ENCODE data around the gene ADAMTSL2.

Gene ADAMTSL2

DNA sequence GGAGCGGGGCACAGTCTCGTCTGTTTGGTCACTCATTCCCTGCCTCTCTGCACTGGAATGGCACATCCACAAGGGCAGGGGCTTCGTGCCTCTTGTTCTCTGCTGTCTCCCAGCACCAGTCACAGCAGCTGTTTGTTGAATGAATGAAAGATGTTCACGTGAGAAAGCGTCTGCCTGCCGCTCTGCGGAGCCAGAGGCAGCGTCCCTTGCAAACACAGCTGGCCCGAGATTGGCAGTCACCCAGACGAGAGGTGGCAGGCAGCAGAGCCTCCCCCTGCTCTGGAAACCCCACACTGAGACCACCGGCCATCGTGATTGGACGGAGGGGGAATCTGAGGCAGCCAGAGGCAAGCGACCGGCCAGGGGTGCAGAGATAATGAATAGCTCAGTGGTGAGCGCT lies 80.7 kb downstream of the ADAMTSL2 start:
- no peak overlapping the region for H3K23ac ChIP-seq (ENCODE audit: low read depth, low read length, poor library complexity)
- no peak overlapping the region for H2BK15ac ChIP-seq (ENCODE audit: low read length)
- H3K4me2 ChIP-seq (ENCODE audit: insufficient read depth, low read length, poor library complexity, severe bottlenecking), result no peak overlapping the region
- no peak overlapping the region for H3K27ac ChIP-seq (replicated peaks; ENCODE audit: low read length)
- H2BK120ac ChIP-seq (ENCODE audit: low read depth, low read length), result no peak overlapping the region
- H4K8ac ChIP-seq (ENCODE audit: low read depth, low read length), result no peak overlapping the region
- H3K4me1 ChIP-seq (ENCODE audit: control insufficient read depth in 2 of 2, insufficient read depth in 1 of 2, low read depth in 1 of 2, low read length in 2 of 2), result peaks cover 3% of the 10 kb centered on the region in 2 donors
- H3K4ac ChIP-seq (ENCODE audit: low read length), result no peak overlapping the region
- no CpG with 5 or more reads among the region's 16 CpGs for WGBS, 2 donors (ENCODE audit: extremely low coverage in 2 of 2, insufficient read length in 2 of 2, insufficient replicate concordance in 1 of 2)
- no peak overlapping the region for H4K91ac ChIP-seq (ENCODE audit: low read depth, low read length, poor library complexity)
- no peak overlapping the region for H2AK5ac ChIP-seq (ENCODE audit: low read depth, low read length)
- peaks cover 0 to 89% (median 0%) of the 10 kb centered on the region in 3 experiments for H3K27me3 ChIP-seq (ENCODE audit: control insufficient read depth in 3 of 3, insufficient read depth in 3 of 3, low read depth in 1 of 3, low read length in 3 of 3)
- no peak for DNase-seq (ENCODE audit: low spot score)
- H3K18ac ChIP-seq (ENCODE audit: low read length), result peak overlapping the region; percentile 62
- no peak overlapping the region for H2AFZ ChIP-seq (ENCODE audit: low read length)
- H3K9me3 ChIP-seq (replicated peaks in 1 of 2; ENCODE audit: control insufficient read depth in 2 of 2, insufficient read depth in 1 of 2, low read depth in 1 of 2, low read length in 2 of 2), result no peaks in the 10 kb centered on the region
- no peak overlapping the region for H3K9ac ChIP-seq (ENCODE audit: low read depth, low read length, poor library complexity)
- H2BK12ac ChIP-seq (ENCODE audit: low read length), result no peak overlapping the region
- no peaks in the 10 kb centered on the region for H3K36me3 ChIP-seq (replicated peaks in 1 of 2; ENCODE audit: control insufficient read depth in 2 of 2, insufficient read depth in 2 of 2, low read length in 2 of 2)
- H2BK5ac ChIP-seq (ENCODE audit: low read length), result no peak overlapping the region
- H3K4me3 ChIP-seq (ENCODE audit: low read length in 2 of 2), result no peak overlapping the region
- peak overlapping the region; percentile 9 for H3K14ac ChIP-seq (ENCODE audit: low read length)
- no peaks in the 10 kb centered on the region for H3K79me1 ChIP-seq (ENCODE audit: low read depth, low read length)

DNA sequence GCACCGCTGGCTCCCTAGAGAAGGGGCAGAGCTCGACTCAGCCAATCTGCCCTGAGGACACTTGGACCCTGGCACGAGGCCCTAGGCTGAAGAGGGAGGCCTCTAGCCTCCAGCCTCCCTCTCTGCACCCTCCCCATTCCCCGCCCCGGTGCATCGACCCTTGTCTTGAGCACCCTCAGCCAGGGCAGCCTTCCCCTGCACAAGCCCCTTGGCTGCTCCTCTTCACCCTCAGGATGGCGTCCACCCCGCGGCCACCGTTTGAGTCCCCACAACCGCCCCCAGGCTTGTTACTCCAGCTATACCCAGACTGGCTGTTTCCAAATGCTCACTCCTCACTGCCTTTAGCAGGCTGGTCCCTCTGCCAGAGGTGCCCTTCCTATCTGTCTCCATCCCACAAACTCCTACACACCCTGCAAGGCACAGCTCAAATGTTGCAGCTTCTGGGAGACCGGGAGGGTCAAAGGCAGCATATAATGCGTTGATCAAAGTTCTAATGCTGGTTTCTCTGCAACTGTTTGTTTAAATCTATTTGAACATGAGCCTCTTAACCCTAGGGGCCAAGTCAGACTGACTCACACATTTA lies 81.2 kb downstream of the ADAMTSL2 start:
- peaks cover 0 to 87% (median 0%) of the 10 kb centered on the region in 3 experiments for H3K27me3 ChIP-seq (ENCODE audit: control insufficient read depth in 3 of 3, insufficient read depth in 3 of 3, low read depth in 1 of 3, low read length in 3 of 3)
- peak overlapping the region in 1 of 2 donors; percentile 31 for H3K4me3 ChIP-seq (ENCODE audit: low read length in 2 of 2)
- no CpG with 5 or more reads among the region's 13 CpGs for WGBS, 2 donors (ENCODE audit: extremely low coverage in 2 of 2, insufficient read length in 2 of 2, insufficient replicate concordance in 1 of 2)

DNA sequence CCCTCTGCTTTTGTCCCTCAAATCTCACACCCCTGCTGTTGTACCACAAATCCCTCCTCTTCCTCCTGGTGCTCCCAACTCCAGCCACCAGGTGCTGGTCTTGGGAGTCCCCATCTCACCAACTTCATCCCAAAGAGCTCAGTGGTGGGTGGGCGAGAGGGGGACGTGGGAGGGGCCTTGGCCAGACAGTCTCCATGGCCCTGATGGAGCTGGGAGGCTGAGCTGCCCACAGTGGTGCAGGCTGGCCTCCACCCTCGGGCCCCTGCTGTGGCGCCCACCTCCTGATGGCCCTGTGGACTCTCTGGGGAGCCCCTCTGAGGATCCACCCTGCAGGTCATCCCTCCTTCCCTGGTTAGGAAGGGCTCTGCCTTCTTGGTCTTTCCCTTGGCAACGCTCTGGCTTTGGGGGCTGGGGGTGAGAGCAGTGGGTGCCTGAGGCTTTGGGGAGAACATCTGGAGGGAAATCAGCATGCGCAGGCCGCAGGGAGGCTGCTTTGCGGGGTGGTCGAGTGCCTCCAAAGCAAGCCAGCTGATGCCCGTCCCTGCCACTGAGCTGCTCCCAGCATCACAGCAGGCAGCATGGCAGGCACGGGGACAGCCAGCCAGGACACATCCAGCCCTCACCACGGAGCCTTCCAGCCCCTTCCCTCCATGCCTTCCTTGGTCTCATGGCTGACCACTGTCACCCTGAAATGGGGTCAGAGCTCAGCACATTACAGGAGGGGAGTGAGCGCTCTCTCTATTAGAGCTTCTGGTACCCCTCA lies 82.3 kb downstream of the ADAMTSL2 start:
- H3K9ac ChIP-seq (ENCODE audit: low read depth, low read length, poor library complexity), result no peak overlapping the region
- H3K23ac ChIP-seq (ENCODE audit: low read depth, low read length, poor library complexity), result no peak overlapping the region
- no peaks in the 10 kb centered on the region for H3K36me3 ChIP-seq (replicated peaks in 1 of 2; ENCODE audit: control insufficient read depth in 2 of 2, insufficient read depth in 2 of 2, low read length in 2 of 2)
- no peak for DNase-seq (ENCODE audit: low spot score)
- no peak overlapping the region for H3K4me3 ChIP-seq (ENCODE audit: low read length in 2 of 2)
- H2BK15ac ChIP-seq (ENCODE audit: low read length), result no peak overlapping the region
- no peak overlapping the region for H2AK5ac ChIP-seq (ENCODE audit: low read depth, low read length)
- H2BK5ac ChIP-seq (ENCODE audit: low read length), result no peak overlapping the region
- H2BK12ac ChIP-seq (ENCODE audit: low read length), result no peak overlapping the region
- no peak overlapping the region for H4K91ac ChIP-seq (ENCODE audit: low read depth, low read length, poor library complexity)
- no peak overlapping the region for H3K14ac ChIP-seq (ENCODE audit: low read length)
- no peak overlapping the region for H4K8ac ChIP-seq (ENCODE audit: low read depth, low read length)
- H3K18ac ChIP-seq (ENCODE audit: low read length), result no peak overlapping the region
- H3K79me1 ChIP-seq (ENCODE audit: low read depth, low read length), result no peaks in the 10 kb centered on the region
- no peaks in the 10 kb centered on the region for H3K9me3 ChIP-seq (replicated peaks in 1 of 2; ENCODE audit: control insufficient read depth in 2 of 2, insufficient read depth in 1 of 2, low read depth in 1 of 2, low read length in 2 of 2)
- no CpG with 5 or more reads among the region's 13 CpGs for WGBS, 2 donors (ENCODE audit: extremely low coverage in 2 of 2, insufficient read length in 2 of 2, insufficient replicate concordance in 1 of 2)
- peaks cover 0 to 82% (median 0%) of the 10 kb centered on the region in 3 experiments for H3K27me3 ChIP-seq (ENCODE audit: control insufficient read depth in 3 of 3, insufficient read depth in 3 of 3, low read depth in 1 of 3, low read length in 3 of 3)
- peak overlapping the region; percentile 11 for H2BK120ac ChIP-seq (ENCODE audit: low read depth, low read length)
- peaks cover 3% of the 10 kb centered on the region in 2 donors for H3K4me1 ChIP-seq (ENCODE audit: control insufficient read depth in 2 of 2, insufficient read depth in 1 of 2, low read depth in 1 of 2, low read length in 2 of 2)
- no peak overlapping the region for H2AFZ ChIP-seq (ENCODE audit: low read length)
- H3K4me2 ChIP-seq (ENCODE audit: insufficient read depth, low read length, poor library complexity, severe bottlenecking), result no peak overlapping the region
- H3K27ac ChIP-seq (replicated peaks; ENCODE audit: low read length), result no peak overlapping the region
- H3K4ac ChIP-seq (ENCODE audit: low read length), result no peak overlapping the region

More for the DNA sequence above, 81.2 kb downstream of the ADAMTSL2 start:
- Histone ChIP-seq H3K4ac (ENCODE audit: low read length) (no peak overlapping the region), H3K23ac (ENCODE audit: low read depth, low read length, poor library complexity) (no peak overlapping the region), H3K18ac (ENCODE audit: low read length) (peak overlapping the region; percentile 5), H4K8ac (ENCODE audit: low read depth, low read length) (no peak overlapping the region), H3K9ac (ENCODE audit: low read depth, low read length, poor library complexity) (no peak overlapping the region), H2AFZ (ENCODE audit: low read length) (no peak overlapping the region), H3K14ac (ENCODE audit: low read length) (peak overlapping the region; percentile 9), H2BK120ac (ENCODE audit: low read depth, low read length) (no peak overlapping the region), H2BK15ac (ENCODE audit: low read length) (no peak overlapping the region), H3K4me2 (ENCODE audit: insufficient read depth, low read length, poor library complexity, severe bottlenecking) (no peak overlapping the region), H3K9me3 (replicated peaks in 1 of 2; ENCODE audit: control insufficient read depth in 2 of 2, insufficient read depth in 1 of 2, low read depth in 1 of 2, low read length in 2 of 2) (no peaks in the 10 kb centered on the region), H2BK12ac (ENCODE audit: low read length) (no peak overlapping the region), H2AK5ac (ENCODE audit: low read depth, low read length) (no peak overlapping the region), H3K27ac (replicated peaks; ENCODE audit: low read length) (no peak overlapping the region), H3K79me1 (ENCODE audit: low read depth, low read length) (no peaks in the 10 kb centered on the region), H4K91ac (ENCODE audit: low read depth, low read length, poor library complexity) (no peak overlapping the region), H3K36me3 (replicated peaks in 1 of 2; ENCODE audit: control insufficient read depth in 2 of 2, insufficient read depth in 2 of 2, low read length in 2 of 2) (no peaks in the 10 kb centered on the region), H2BK5ac (ENCODE audit: low read length) (no peak overlapping the region), H3K4me1 (ENCODE audit: control insufficient read depth in 2 of 2, insufficient read depth in 1 of 2, low read depth in 1 of 2, low read length in 2 of 2) (peaks cover 3% of the 10 kb centered on the region in 2 donors)
- DNase-seq (ENCODE audit: low spot score), result no peak

DNA sequence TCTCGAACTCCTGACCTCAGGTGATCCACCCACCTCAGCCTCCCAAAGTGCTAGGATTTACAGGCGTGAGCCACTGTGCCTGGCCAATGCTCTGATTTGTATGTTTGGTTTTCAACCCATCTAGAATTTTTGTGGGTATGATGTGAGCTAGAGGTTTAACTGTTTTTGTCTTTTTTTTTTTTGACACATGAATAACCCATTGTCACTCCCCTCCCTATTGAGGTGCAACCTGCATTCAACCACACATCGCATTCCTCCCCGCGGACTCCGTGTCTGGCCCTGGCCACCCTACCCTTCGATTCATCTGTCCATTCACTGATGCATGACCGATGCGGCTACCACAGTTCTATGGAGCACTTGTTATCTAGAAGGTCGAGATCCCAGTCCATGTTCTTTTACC lies 84.2 kb downstream of the ADAMTSL2 start:
- no CpG with 5 or more reads among the region's 10 CpGs for WGBS, 2 donors (ENCODE audit: extremely low coverage in 2 of 2, insufficient read length in 2 of 2, insufficient replicate concordance in 1 of 2)
- Histone ChIP-seq H2BK12ac (ENCODE audit: low read length) (no peak overlapping the region), H2BK120ac (ENCODE audit: low read depth, low read length) (no peak overlapping the region), H3K27me3 (ENCODE audit: control insufficient read depth in 3 of 3, insufficient read depth in 3 of 3, low read depth in 1 of 3, low read length in 3 of 3) (peaks cover 0 to 72% (median 0%) of the 10 kb centered on the region in 3 experiments), H2BK15ac (ENCODE audit: low read length) (no peak overlapping the region), H2AFZ (ENCODE audit: low read length) (no peak overlapping the region), H3K27ac (replicated peaks; ENCODE audit: low read length) (no peak overlapping the region), H3K23ac (ENCODE audit: low read depth, low read length, poor library complexity) (no peak overlapping the region), H3K9ac (ENCODE audit: low read depth, low read length, poor library complexity) (no peak overlapping the region), H3K4me2 (ENCODE audit: insufficient read depth, low read length, poor library complexity, severe bottlenecking) (no peak overlapping the region), H3K9me3 (replicated peaks in 1 of 2; ENCODE audit: control insufficient read depth in 2 of 2, insufficient read depth in 1 of 2, low read depth in 1 of 2, low read length in 2 of 2) (no peaks in the 10 kb centered on the region), H3K4ac (ENCODE audit: low read length) (no peak overlapping the region), H3K18ac (ENCODE audit: low read length) (no peak overlapping the region), H3K4me1 (ENCODE audit: control insufficient read depth in 2 of 2, insufficient read depth in 1 of 2, low read depth in 1 of 2, low read length in 2 of 2) (peaks cover 3% of the 10 kb centered on the region in 2 donors), H2AK5ac (ENCODE audit: low read depth, low read length) (no peak overlapping the region), H4K8ac (ENCODE audit: low read depth, low read length) (no peak overlapping the region), H3K79me1 (ENCODE audit: low read depth, low read length) (no peaks in the 10 kb centered on the region), H3K4me3 (ENCODE audit: low read length in 2 of 2) (no peak overlapping the region), H2BK5ac (ENCODE audit: low read length) (no peak overlapping the region), H4K91ac (ENCODE audit: low read depth, low read length, poor library complexity) (no peak overlapping the region), H3K14ac (ENCODE audit: low read length) (no peak overlapping the region), H3K36me3 (replicated peaks in 1 of 2; ENCODE audit: control insufficient read depth in 2 of 2, insufficient read depth in 2 of 2, low read length in 2 of 2) (no peaks in the 10 kb centered on the region)
- no peak for DNase-seq (ENCODE audit: low spot score)
